NCI-H446 (cell line): Measurements from ENCODE around the gene KRTAP9-4.
"Not testable (repeated sequence)": the region's sequence is repeated elsewhere in the genome, so short reads cannot be mapped to it uniquely, and the experiment has no call there.

Source experiments
- DNase-seq, 2 experiments: peaks; one replicate each; lab custom pipeline; 2025; lab: John Stamatoyannopoulos, UW

The KRTAP9-4 gene

DNA sequence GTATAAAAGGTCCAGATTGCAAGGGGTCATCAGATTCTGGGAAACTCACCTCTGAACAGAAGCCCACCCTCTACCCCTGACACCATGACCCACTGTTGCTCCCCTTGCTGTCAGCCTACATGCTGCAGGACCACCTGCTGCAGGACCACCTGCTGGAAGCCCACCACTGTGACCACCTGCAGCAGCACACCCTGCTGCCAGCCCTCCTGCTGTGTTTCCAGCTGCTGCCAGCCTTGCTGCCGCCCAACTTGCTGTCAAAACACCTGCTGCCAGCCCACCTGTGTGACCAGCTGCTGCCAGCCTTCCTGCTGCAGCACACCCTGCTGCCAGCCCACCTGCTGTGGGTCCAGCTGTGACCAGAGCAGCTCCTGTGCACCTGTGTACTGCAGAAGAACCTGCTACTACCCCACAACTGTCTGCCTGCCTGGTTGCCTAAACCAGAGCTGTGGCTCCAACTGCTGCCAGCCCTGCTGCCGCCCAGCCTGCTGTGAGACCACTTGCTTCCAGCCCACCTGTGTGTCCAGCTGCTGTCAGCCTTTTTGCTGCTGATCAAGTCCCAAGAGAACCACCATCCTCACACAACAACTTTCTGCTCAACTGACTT, at the start of gene KRTAP9-4:
KRTAP9-4 (plus strand) TSS at position 51 of the 604 bp plus-strand sequence; CDS start at position 85, 34 bp downstream.
- DNase-seq, result not testable (repeated sequence)

GRCh38 chr17:41211845-41212466, 37.5 kb upstream of the KRTAP9-4 start:
- DNase-seq, result no peak

GRCh38 chr17:41212524-41213169, 36.8 kb upstream of the KRTAP9-4 start:
- DNase-seq, result no peak

GRCh38 chr17:41215681-41216080, 33.8 kb upstream of the KRTAP9-4 start:
- DNase-seq, result no peak

DNA sequence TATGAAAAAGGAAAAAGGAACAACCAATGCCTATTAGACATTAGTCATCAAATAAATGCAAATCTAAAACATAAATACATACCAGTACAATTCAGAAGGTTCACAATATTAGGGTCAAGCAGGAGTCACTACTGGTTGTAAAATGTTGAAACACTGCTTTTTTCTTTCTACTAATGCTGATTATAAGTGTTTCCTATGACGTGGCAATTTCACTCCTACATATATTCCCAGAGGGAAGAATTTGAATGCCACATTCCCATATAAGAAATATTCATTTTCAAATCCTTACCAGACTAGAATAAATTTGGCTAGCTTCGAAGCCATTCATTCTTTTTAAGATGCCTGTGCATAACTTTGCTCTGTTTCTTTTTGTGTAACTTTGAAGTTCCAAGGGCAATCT, 25.7 kb upstream of the KRTAP9-4 start:
- no peak for DNase-seq

DNA sequence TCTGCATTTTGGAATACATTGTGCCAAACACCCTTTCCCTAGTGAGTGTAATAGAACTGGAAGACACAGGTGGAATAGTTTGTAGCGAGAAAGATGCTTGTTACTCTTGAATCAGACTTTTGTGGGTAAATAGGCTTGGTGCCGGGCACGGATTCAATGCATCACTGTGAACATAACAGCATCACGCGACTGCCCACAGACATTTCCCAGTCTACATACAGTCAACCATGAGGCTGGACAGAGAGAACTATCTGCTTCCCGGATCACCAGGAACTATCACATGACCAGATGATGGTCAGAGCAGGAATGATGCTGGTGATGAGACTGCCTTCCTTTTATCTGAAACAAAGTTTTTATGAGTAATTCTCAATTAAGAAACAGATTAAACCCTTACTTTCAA, 23.4 kb upstream of the KRTAP9-4 start:
- no peak for DNase-seq

- not testable (repeated sequence) for DNase-seq
These were observed 22.8 kb upstream of the KRTAP9-4 start, which contains the start of gene KRTAP9-2 for GRCh38 chr17:41226598-41227095. Gene KRTAP9-2, plus strand, starts transcription at chr17:41226648. Its CDS starts 7 bp downstream, at chr17:41226655.

DNA sequence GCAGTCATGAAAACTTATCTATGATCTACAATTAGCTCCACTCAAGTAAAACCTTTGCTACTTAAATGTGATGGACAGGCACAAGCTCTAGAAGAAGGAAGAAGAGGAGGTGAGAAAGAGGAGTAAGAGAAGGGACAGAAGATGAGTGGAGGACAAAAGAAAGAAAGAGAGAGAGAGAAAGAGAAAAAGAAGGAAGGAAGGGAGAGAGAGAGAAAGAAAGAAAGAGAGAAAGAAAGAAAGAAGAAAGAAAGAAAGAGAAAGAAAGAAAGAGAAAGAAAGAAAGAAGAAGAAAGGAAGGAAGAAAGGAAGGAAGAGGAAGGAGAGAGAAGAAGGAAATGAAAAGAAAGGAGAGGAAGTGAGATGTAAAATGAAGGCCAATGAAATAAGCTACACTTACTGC, 19.4 kb upstream of the KRTAP9-4 start:
- DNase-seq, result no peak

- DNase-seq, result no peak
These were observed 17.8 kb upstream of the KRTAP9-4 start for GRCh38 chr17:41231731-41232130.

DNA sequence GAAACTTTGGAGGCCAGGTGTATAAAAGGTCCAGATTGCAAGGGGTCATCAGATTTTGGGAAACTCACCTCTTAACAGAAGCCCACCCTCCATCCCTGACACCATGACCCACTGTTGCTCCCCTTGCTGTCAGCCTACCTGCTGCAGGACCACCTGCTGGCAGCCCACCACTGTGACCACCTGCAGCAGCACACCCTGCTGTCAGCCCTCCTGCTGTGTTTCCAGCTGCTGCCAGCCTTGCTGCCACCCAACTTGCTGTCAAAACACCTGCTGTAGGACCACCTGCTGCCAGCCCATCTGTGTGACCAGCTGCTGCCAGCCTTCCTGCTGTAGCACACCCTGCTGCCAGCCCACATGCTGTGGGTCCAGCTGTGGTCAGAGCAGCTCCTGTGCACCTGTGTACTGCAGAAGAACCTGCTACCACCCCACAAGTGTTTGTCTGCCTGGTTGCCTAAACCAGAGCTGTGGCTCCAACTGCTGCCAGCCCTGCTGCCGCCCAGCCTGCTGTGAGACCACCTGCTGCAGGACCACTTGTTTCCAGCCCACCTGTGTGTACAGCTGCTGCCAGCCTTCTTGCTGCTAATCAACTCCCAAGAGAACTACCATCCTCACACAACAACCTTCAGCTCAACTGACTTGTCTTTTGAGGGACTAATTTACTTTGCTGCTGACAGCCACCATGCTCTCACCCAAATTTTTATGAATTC, 16.9 kb upstream of the KRTAP9-4 start, which contains the start of gene KRTAP9-3:
KRTAP9-3 (plus strand) TSS at position 51 of the 707 bp plus-strand sequence; CDS start at position 104, 53 bp downstream.
- DNase-seq, result not testable (repeated sequence)

GRCh38 chr17:41237116-41237515, 12.4 kb upstream of the KRTAP9-4 start:
- DNase-seq, result not testable (repeated sequence)

GRCh38 chr17:41237949-41238437, 11.5 kb upstream of the KRTAP9-4 start, which contains the start of gene KRTAP9-8:
Gene KRTAP9-8, plus strand, starts transcription at chr17:41237999. Its CDS starts 53 bp downstream, at chr17:41238052.
- DNase-seq, result not testable (repeated sequence)

DNA sequence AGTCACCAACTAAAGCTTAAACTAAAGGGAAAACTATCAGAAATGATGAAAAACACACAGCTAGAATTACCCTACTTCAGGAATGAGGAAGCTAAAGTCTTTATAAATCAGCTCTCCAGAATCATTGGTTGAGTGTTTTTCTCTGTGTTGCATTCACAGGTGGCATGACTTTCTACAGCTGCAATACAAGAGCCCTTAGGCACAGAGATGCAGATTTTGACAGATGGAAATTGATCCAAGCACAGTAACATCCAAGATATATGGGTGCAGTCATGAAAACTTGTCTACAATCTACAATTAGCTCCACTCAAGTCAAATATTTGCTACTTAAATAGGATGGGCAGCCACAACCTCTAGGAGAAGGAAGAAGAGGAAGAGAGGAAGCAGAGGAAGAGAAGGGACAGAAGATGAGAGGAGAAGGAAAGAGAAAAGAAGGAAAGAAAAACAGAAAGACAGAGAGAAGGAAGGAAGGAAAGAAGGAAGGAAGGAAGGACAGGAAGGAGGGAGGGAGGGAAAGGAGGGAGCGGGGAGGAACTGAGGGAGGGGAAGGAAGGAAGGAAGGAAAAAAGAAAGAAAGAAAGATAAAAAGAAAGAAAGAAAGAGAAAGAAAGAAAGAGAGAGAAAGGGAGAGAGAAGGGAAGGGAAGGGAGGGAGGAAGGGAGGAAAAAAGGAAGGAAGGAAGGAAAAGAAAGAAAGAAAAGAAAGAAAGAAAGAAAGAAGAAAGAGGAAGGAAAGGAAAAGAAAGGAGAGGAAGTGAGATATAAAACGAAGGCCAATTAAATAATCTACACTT, 2.3 kb upstream of the KRTAP9-4 start:
- not testable (repeated sequence) for DNase-seq

DNA sequence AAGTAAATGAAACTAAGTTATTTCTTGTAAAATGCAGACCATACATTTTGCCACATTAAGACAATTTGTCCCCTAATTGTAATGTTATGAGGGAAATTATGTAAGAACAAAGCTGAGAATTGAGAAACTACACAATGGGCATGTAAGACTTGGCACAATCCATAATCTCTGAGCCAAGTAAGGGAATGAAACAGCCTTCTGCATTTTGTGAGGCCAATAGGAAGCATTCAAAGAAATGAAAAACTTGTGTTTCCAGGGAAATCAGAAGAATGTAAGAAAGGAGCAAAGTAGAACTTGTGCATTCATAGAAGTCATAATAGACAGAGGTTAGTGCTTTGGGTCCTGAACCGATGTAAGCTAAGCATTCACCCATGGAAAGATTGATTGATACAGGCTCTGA, 1.8 kb downstream of the KRTAP9-4 start:
- DNase-seq, result no peak

DNA sequence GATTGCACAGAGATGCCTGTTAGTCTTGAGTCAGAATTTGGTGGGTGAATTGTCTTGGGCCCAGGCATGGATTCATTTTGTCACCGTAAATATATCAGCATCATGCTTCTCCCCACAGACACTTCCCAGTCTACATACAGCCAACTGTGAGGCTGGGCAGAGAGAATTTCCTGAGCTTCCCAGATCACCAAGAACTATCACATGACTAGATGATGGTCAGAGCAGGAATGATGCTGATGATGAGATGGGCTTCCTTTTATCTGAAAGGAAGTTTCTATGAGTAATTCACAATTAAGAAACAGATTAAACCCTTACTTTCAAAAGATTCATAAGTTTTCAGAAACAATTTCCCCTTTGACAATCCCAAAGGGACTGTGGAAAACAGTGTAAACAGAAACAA, 5.4 kb downstream of the KRTAP9-4 start:
- no peak for DNase-seq

GRCh38 chr17:41255381-41256290, 6.1 kb downstream of the KRTAP9-4 start, which contains the start of gene KRTAP9-9:
Gene KRTAP9-9, plus strand, starts transcription at chr17:41255384.
- not testable (repeated sequence) for DNase-seq

- DNase-seq, result no peak
These were observed 6.8 kb downstream of the KRTAP9-4 start for GRCh38 chr17:41256291-41256685.

- no peak for DNase-seq
These were observed 8.9 kb downstream of the KRTAP9-4 start for GRCh38 chr17:41258406-41258805.

DNA sequence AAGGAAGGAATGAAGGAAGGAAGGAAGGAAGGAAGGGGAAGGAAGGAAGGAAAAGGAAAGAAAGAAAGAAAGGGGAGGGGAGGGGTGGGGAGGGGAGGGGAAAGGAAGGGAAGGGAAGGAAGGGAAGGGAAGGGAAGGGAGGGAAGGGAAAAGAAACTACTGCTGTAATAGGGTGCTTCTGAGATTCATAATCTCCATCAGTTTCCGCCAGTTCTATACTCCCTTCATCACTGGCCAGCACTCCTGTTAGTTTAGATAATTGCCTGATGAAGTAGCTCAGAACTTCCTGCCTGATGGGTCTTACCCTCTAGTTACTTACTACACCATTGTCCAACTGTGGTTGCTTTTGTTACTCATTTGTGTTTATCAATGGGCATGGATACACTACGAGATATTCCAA, 13.7 kb downstream of the KRTAP9-4 start:
- no peak for DNase-seq

DNA sequence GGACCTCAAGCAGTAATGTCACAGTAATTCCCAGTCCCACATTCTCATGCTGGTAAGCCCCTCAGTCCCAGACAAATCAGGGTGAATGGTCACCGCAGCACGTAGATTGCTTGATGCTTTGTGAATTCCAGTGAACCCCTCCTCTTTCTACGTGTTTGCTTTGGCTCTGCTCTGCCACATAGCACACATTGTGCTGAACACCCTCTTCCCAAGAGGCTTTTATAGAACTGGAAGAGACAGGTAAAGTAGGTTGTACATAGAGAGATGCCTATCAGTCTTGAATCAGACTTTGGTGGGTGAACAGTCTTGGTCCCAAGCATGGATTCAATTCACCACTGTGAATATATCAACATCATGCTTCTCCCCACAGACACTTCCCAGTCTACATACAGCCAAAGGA, 15.1 kb downstream of the KRTAP9-4 start:
- no peak for DNase-seq
